GM19035 (cell line): ENCODE results near the gene DOCK2.
"Not testable (repeated sequence)": the region's sequence is repeated elsewhere in the genome, so short reads cannot be mapped to it uniquely, and the experiment has no call there.

Source experiments
- ATAC-seq: cut with Tn5 transposase; IDR thresholded peaks from one replicate; pipeline ENCODE4 v1.9.1; 2021; ENCODE audit not compliant: unreplicated experiment

The DOCK2 gene

GRCh38 chr5:169752566-169752965, 115.5 kb downstream of the DOCK2 start:
- not testable (repeated sequence) for ATAC-seq

- ATAC-seq = no peak
Measured at GRCh38 chr5:169753795-169754194, 116.7 kb downstream of the DOCK2 start.

DNA sequence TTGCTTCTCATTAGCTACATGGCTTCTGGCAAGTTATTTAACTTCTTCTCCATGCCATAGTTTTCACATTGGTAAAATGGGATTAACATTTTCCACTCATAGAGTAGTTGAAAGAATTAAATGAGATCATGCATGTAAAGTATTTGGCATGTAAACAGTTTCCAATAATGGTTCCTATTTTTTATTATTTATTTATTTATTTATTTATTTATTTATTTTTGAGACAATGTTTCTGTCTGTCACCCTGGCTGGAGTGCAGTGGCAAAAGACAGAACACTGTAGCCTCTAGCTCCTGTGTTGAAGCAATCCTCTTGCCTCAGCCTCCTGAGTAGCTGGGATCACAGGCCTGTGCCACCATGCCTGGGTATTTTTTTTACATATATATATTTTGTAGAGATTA, 117.7 kb downstream of the DOCK2 start:
- no peak for ATAC-seq

GRCh38 chr5:169756071-169756765, 119.1 kb downstream of the DOCK2 start:
- ATAC-seq = no peak

DNA sequence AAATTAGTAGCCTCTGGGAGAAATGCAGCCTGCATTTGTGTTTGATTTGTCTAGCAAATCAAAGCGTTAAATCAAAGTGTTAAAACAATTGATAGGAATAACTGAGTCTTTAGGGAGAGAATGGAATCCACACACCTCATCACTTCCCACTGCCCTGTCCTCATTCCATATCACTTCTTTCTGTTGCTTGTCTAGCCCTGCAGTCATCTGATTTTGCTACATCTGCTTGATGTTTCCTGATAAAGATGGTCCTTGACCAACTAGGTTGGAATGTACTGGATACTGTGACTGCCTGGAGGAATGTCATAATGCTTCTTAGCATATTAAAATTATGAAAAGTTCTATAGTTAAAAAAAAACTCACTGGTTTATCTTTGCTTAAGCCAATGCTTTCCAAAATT, 119.9 kb downstream of the DOCK2 start:
- no peak for ATAC-seq

DNA sequence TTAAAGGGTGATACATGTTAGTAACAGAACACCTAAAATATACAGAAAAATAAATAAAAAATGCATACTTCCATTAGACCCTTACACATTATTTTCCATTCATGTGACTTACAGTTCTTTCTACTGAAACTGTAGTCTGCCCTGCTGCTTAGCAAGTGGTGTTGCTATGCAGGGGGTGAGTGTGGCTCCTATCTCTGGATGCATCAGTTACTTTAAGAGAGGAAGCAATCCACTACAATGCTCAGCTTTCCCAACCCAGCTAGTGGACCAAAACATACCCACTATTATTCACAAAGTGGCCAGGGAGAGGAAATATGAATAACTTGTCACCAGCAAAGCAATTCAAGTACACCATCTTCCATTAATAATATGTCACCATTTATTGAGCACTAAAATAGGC, 121.8 kb downstream of the DOCK2 start:
- ATAC-seq = no peak

GRCh38 chr5:169760229-169760628, 123.2 kb downstream of the DOCK2 start:
- ATAC-seq = no peak

GRCh38 chr5:169762338-169763095, 125.4 kb downstream of the DOCK2 start:
- ATAC-seq = no peak

GRCh38 chr5:169763376-169764017, 126.4 kb downstream of the DOCK2 start:
- peak; percentile 61 for ATAC-seq

DNA sequence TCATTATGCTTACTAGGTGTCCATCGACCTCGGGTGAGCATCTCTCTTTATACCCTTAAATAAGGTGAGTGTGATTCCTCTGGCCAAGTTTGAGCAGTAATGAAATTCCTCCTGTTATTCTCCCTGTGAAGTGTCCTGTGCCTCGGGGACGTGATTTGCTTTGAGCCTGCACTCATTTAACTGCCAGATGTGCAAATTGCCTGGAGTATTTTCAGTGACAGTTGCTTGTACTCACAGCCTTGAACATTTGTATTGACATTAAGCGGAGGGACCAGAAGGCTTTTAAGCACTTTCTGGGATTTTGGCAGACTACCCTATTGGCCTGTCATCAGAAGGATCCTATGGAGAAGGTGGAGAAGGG, 126.9 kb downstream of the DOCK2 start:
- ATAC-seq = no peak

DNA sequence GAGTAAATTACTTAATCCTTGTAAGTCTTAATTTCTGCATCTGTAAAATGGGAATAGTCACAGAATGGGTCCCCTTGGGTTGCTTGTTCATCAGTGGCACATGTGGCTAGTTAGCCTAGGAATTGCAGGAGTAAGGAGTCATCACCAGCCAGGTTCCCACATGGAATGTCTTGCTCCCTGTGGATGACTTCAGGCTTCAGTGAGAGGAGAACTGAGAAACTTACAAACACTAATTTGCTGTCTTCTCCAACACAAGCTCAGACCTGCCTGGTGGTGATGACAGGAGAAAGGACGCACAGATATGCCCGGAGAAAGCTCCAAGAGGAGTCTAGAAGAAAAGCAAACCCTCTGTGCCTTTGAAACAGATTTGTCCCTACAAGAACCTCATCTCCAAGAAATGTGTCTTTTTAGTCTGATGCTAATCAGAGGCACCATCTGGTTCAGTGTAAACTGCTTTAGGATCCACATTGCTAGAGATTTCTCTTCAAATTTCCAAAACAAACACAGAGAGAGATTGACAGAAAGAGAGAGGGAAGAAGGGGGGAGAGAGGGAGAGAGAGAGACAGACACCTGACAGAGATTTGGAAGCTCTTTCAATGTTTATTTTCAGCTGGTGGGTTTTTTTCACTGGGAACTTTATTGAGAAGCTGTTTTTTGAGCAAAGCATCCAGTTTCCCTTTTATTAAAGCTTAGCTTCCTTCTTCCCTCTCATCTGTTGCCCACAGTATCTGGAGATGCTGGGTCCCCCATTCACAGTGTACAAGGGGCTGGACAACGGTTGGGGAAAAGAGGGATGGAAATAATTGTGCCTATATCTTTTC, 128.3 kb downstream of the DOCK2 start:
- no peak for ATAC-seq

GRCh38 chr5:169766943-169767342, 129.9 kb downstream of the DOCK2 start:
- not testable (repeated sequence) for ATAC-seq

- no peak for ATAC-seq
Measured at GRCh38 chr5:169767938-169768337, 130.9 kb downstream of the DOCK2 start.

DNA sequence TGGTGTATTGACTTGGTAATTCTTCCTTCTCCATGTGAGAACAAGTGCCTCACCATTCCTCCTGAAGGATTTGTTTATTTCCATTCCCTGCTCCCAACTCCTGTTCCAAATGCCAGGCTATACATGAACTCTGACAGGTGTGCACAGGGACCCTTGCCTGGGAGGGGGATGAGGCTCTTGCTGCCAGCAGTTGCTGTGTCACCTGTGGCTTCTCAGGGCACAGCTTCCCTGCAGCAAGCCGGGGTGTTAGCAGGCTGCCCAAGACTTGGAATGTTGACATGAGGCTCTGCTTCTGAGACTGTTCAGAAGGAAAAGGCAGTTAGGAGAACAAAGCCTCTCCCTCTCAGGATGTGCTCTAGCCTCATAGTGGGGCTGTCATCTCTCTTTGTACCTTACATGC, 131.3 kb downstream of the DOCK2 start:
- no peak for ATAC-seq

DNA sequence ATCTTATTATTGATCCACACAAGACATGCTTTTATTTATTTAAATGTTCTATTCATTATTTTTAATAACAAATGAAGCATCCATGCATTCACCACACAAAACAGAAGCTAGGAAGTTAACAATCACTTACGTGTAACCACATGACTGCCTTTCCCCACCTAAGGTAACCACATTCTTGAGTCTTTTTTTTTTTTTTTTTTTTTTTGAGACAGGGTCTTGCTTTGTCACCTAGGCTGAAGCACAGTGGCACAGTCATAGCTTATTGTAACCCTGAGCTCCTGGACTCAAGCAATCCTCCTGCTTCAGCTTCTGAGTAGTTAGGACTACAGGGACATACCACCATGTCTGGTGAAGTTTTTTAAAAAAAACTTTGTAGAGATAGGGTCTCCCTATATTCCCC, 133.0 kb downstream of the DOCK2 start:
- no peak for ATAC-seq

DNA sequence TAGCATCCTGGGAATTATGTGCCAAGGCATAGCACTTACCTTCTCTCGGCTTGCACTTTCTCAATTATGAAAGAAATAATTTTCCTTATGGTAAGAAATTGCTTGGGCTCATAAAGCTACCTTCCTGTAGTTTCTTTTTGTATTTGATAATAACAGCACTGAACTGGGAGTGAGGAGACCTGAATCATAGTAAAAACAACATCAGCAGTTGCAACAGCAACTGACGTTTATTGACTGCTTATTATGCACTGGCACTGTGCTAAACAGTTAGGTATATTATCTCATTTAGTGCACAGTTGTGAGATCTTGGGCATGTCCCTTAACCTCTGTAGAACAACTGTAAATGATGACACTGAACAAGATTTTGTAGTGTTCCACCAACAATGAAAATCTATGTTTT, 135.2 kb downstream of the DOCK2 start:
- ATAC-seq = no peak

DNA sequence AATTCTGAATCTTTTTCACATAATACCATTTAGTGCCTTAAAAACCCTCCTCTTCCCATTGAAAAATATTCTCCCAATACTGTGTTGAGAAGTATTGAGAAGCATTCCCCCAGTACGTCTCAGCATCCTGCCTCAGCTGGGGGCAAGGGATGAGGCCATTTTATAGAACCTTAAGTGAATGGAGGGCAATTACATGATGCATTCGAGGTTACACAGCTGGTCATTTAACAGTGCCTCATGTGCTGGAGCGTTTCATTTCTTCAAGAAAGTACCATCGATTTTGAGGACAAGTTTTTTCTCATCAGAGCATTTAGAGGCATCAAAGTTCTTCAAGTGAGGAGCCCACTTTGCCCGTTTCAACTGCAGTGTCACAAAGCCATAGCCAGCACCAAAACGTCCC, 135.6 kb downstream of the DOCK2 start:
- no peak for ATAC-seq

DNA sequence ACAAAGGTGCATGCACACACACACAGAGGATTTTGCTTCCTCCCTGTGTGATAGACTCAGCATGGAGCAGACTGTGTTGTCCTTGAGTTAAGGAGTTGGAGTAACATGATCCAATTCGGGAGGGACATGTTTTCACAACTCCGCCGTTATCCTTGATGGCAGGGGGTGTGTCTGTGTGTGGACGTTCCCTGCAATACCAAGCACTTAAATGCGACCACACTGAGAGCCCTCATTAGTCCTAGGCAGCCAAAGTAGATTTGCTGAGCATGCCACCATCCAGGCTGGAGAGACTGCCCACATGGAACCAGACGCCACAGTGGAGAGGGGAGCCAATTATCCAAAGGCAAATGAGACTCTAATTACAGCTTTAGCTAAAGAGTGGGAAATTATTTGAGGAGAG, 140.1 kb downstream of the DOCK2 start:
- no peak for ATAC-seq

- peak; percentile 89 for ATAC-seq
Measured at GRCh38 chr5:169778622-169779596, 141.8 kb downstream of the DOCK2 start.
